Activated CD4-positive, alpha-beta T cell treated with anti-CD3 and anti-CD28 coated beads, Interleukin-2, amount 10 ng/mL, durations not matched to agents 7 days and 5 days (primary cell): Measurements from ENCODE around the gene LAMA3. TPM values are rescaled to one million over a fixed set of nuclear protein-coding genes. Genes with fewer than 3 reads are reported as not detected.

Experiments
- CTCF ChIA-PET: fragments of 350-600 bp; sonication (Branson Sonifier 250); formaldehyde crosslinking; loops from one replicate; lab custom pipeline; 2021; ENCODE audit warnings: antibody characterized with exemption; lab: Charles Lee
- POLR2A ChIA-PET: fragments of 350-600 bp; sonication (Branson Sonifier 250); formaldehyde crosslinking; loops from one replicate; lab custom pipeline; 2021; ENCODE audit warnings: antibody characterized with exemption; lab: Charles Lee
- DNase-seq: peaks from one replicate; pipeline ENCODE4 v3.0.0-alpha.2; 2020
- H3K27ac Mint-ChIP-seq: one replicate; pipeline ENCODE4 v1.8.0; 2021; ENCODE audit warnings: mild to moderate bottlenecking, moderate library complexity, mixed read lengths
- H3K27me3 Mint-ChIP-seq: one replicate; pipeline ENCODE4 v1.8.0; 2021; ENCODE audit warnings: mixed read lengths
- H3K36me3 Mint-ChIP-seq: one replicate; pipeline ENCODE4 v1.8.0; 2021; ENCODE audit warnings: low read depth, mixed read lengths
- H3K4me1 Mint-ChIP-seq: one replicate; pipeline ENCODE4 v1.8.0; 2021; ENCODE audit warnings: mixed read lengths
- H3K4me3 Mint-ChIP-seq: one replicate; pipeline ENCODE4 v1.8.0; 2021; ENCODE audit warnings: mild to moderate bottlenecking, moderate library complexity, mixed read lengths
- H3K9me3 Mint-ChIP-seq: one replicate; pipeline ENCODE4 v1.8.0; 2021; ENCODE audit warnings: mixed read lengths
- total RNA-seq, 2 experiments: library from RNA; stranded (reverse); gene quantifications; one replicate each; pipeline ENCODE4 v1.2.3, GENCODE V29; 2021

LAMA3 gene
- total RNA-seq, 2 experiments from 2014 or later = 0.20 to 0.54 TPM

DNA sequence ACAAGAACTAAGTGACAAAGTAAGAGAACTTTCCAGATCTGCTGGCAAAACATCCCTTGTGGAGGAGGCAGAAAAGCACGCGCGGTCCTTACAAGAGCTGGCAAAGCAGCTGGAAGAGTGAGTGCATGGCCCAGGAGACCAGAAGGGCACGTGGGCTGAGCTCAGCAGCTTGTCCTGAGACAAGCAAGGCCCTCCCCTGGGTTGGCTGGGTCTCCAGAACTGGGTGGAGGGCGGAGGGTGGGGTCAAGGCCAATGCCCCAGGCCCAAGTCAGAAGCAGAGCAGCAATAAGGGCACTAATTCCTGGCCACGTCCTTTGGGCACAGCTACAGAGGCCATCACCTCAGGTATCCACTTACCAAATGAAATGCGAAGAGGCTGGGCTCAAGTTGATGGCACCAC is 214.7 kb downstream of the LAMA3 start:
- POLR2A ChIA-PET = no interaction called here
- H3K36me3 Mint-ChIP-seq = no peaks in the 10 kb centered on the region
- no peak for DNase-seq
- H3K27me3 Mint-ChIP-seq = peaks cover 2% of the 10 kb centered on the region
- H3K27ac Mint-ChIP-seq = no peak overlapping the region
- H3K9me3 Mint-ChIP-seq = no peaks in the 10 kb centered on the region
- peaks cover 8% of the 10 kb centered on the region for H3K4me1 Mint-ChIP-seq
- no peak overlapping the region for H3K4me3 Mint-ChIP-seq
- CTCF ChIA-PET = interaction anchor here (1.9 kb wide), 1 partner anchor 16 kb away, joined by 8 read pairs; no protein-coding TSS in a partner anchor

- H3K36me3 Mint-ChIP-seq = no peaks in the 10 kb centered on the region
- no peaks in the 10 kb centered on the region for H3K27me3 Mint-ChIP-seq
- no peak overlapping the region for H3K4me3 Mint-ChIP-seq
- ChIA-PET CTCF (interaction anchor here (1.3 kb wide), 1 partner anchor 26 kb away, joined by 4 read pairs; no protein-coding TSS in a partner anchor), POLR2A (no interaction called here)
- no peak for DNase-seq
- H3K4me1 Mint-ChIP-seq = no peaks in the 10 kb centered on the region
- no peak overlapping the region for H3K27ac Mint-ChIP-seq
- H3K9me3 Mint-ChIP-seq = no peaks in the 10 kb centered on the region
Observed at GRCh38 chr18:23906658-23907057, 217.4 kb downstream of the LAMA3 start.

DNA sequence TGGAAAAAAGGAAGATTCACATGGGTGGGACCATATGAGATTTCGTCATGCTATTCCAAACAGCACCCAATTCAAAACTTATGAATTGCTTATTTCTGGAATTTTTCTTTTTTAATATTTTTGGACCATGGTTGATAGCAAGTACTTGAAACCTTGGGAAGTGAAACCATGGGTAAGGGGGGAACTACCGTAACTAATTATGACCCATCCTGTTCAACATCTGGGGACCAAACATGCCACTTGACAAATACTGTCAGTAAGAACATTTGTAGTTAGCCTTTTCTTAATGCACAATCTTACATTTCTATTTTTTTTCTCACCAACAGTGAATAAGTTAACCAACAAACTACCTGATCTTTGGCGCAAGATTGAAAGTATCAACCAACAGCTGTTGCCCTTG is 219.6 kb downstream of the LAMA3 start:
- Mint-ChIP-seq H3K36me3 (no peaks in the 10 kb centered on the region), H3K27ac (no peak overlapping the region), H3K9me3 (no peaks in the 10 kb centered on the region), H3K4me1 (no peaks in the 10 kb centered on the region), H3K4me3 (no peak overlapping the region), H3K27me3 (no peaks in the 10 kb centered on the region)
- CTCF ChIA-PET = no interaction called here
- POLR2A ChIA-PET = no interaction called here
- no peak for DNase-seq

DNA sequence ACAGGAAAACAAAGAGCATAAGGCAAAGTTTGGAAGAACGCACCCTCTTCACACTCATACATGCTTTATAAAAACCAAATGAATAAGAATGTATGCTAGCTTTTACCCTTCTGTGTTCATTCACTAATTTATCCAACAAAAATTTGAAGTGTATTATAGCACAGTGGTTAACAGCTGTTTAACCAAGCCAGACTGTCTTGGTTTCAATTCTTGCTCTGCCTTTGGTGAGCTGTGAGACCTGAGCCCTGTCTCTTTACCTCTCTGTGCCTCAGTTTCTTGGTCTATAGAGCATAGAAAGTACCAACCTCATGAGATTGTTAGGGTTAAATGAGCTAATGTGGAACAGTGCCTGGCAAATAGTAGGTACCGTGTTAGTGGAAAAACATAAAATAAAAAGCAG is 220.8 kb downstream of the LAMA3 start:
- CTCF ChIA-PET = interaction anchor here (1.3 to 1.4 kb wide), 2 partner anchors 18 to 19 kb away, joined by 3 read pairs; no protein-coding TSS in a partner anchor
- Mint-ChIP-seq H3K4me3 (no peak overlapping the region), H3K9me3 (no peaks in the 10 kb centered on the region)

GRCh38 chr18:23912356-23912755 is 223.1 kb downstream of the LAMA3 start:
- no peaks in the 10 kb centered on the region for H3K36me3 Mint-ChIP-seq

More for the DNA sequence above, 220.8 kb downstream of the LAMA3 start:
- Mint-ChIP-seq H3K27ac (no peak overlapping the region), H3K4me1 (no peaks in the 10 kb centered on the region), H3K27me3 (no peaks in the 10 kb centered on the region), H3K36me3 (no peaks in the 10 kb centered on the region)
- POLR2A ChIA-PET = no interaction called here
- DNase-seq = no peak

GRCh38 chr18:23916338-23916737 is 227.1 kb downstream of the LAMA3 start:
- H3K4me3 Mint-ChIP-seq = no peak overlapping the region
- no peak overlapping the region for H3K27ac Mint-ChIP-seq
- peaks cover 14% of the 10 kb centered on the region for H3K27me3 Mint-ChIP-seq
- DNase-seq = no peak
- no peaks in the 10 kb centered on the region for H3K9me3 Mint-ChIP-seq
- CTCF ChIA-PET = no interaction called here
- peaks cover 24% of the 10 kb centered on the region for H3K4me1 Mint-ChIP-seq
- no peaks in the 10 kb centered on the region for H3K36me3 Mint-ChIP-seq
- POLR2A ChIA-PET = no interaction called here

More at GRCh38 chr18:23912356-23912755, 223.1 kb downstream of the LAMA3 start:
- Mint-ChIP-seq H3K27ac (no peak overlapping the region), H3K9me3 (no peaks in the 10 kb centered on the region), H3K4me3 (no peak overlapping the region), H3K4me1 (no peaks in the 10 kb centered on the region), H3K27me3 (peaks cover under 1% of the 10 kb centered on the region)
- CTCF ChIA-PET = no interaction called here
- DNase-seq = no peak
- POLR2A ChIA-PET = interaction anchor here (0.7 kb wide), 1 partner anchor 45 kb away, joined by 6 read pairs; no protein-coding TSS in a partner anchor

- Mint-ChIP-seq H3K4me1 (peaks cover 41% of the 10 kb centered on the region), H3K27ac (no peak overlapping the region), H3K4me3 (no peak overlapping the region), H3K36me3 (peaks cover 2% of the 10 kb centered on the region), H3K27me3 (peaks cover 14% of the 10 kb centered on the region), H3K9me3 (no peaks in the 10 kb centered on the region)
- DNase-seq = peak; percentile 83
- ChIA-PET POLR2A (interaction anchor here (0.7 kb wide), 1 partner anchor 11 kb away, joined by 4 read pairs; no protein-coding TSS in a partner anchor), CTCF (interaction anchor here (0.6 to 2.9 kb wide), 18 partner anchors 10 to 210 kb away, joined by 3 to 15 read pairs (median 3); no protein-coding TSS in a partner anchor)
Observed at GRCh38 chr18:23918395-23919032, 229.3 kb downstream of the LAMA3 start.

- ChIA-PET CTCF (interaction anchor here (2.2 to 2.9 kb wide), 3 partner anchors 8 to 200 kb away, joined by 8 to 15 read pairs (median 8); no protein-coding TSS in a partner anchor), POLR2A (interaction anchor here (0.6 kb wide), 1 partner anchor 95 kb away, joined by 3 read pairs; no protein-coding TSS in a partner anchor)
- Mint-ChIP-seq H3K4me3 (no peak overlapping the region), H3K36me3 (peaks cover 2% of the 10 kb centered on the region), H3K27ac (no peak overlapping the region), H3K27me3 (peaks cover 14% of the 10 kb centered on the region), H3K4me1 (peaks cover 43% of the 10 kb centered on the region), H3K9me3 (no peaks in the 10 kb centered on the region)
- no peak for DNase-seq
Observed at GRCh38 chr18:23920054-23920453, 230.8 kb downstream of the LAMA3 start.

DNA sequence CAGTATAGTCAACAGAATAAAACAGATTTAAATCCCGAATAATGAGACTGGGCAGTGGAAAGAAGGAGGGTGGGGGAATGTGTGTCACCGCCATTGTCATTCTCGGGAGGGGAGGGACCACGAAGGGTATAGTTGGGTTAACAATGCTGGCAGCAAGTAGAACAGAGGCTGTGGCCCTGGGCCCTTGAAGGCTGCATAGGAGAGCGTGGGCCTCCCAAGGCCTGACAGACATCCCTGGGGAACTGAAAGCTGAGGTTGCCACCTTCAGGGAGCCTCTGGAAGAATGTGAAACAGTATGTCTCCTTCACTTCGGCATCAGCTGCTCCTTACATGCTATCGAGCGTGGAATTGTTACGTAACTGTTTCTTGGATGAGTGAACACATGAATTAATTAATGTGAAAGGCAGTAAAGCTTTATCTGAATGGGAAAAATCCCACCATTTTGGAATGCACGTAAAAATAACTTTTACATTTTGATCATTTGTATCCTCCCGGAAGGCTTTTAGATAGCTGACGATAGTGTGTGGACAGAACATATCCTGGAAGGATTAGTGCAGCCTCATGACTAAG is 232.5 kb downstream of the LAMA3 start:
- H3K4me3 Mint-ChIP-seq = no peak overlapping the region
- peaks cover 6% of the 10 kb centered on the region for H3K36me3 Mint-ChIP-seq
- H3K27me3 Mint-ChIP-seq = peaks cover 16% of the 10 kb centered on the region
- peaks cover 46% of the 10 kb centered on the region for H3K4me1 Mint-ChIP-seq
- no peak for DNase-seq
- no peak overlapping the region for H3K27ac Mint-ChIP-seq
- no peaks in the 10 kb centered on the region for H3K9me3 Mint-ChIP-seq
- ChIA-PET POLR2A (no interaction called here), CTCF (interaction anchor here (1.1 kb wide), 1 partner anchor 12 kb away, joined by 3 read pairs; no protein-coding TSS in a partner anchor)

DNA sequence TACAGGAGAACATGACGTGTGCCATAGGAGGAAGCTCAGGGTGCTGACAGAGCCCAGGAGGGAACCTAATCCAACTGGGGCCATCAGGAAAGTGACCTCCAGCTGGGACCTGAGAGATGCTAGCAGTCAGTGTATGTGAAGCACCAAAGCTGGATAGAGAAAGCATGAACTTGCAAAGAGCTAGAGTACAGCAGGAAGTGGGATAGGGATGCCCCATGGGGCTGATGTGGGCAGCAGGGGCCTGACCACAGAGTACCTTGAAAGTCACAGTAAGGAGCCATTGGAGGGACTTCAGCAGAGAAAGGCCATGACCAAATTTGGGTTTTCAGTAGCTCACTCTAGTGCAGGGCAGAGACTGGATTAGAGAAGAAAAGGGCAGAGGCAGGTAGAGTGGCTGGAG is 233.7 kb downstream of the LAMA3 start:
- H3K4me1 Mint-ChIP-seq = peaks cover 49% of the 10 kb centered on the region
- peak; percentile 36 for DNase-seq
- no peaks in the 10 kb centered on the region for H3K9me3 Mint-ChIP-seq
- peaks cover 11% of the 10 kb centered on the region for H3K27me3 Mint-ChIP-seq
- ChIA-PET POLR2A (interaction anchor here (0.6 kb wide), 1 partner anchor 59 kb away, joined by 6 read pairs; no protein-coding TSS in a partner anchor), CTCF (interaction anchor here (1.0 to 1.1 kb wide), 2 partner anchors 10 to 15 kb away, joined by 3 read pairs; no protein-coding TSS in a partner anchor)
- H3K36me3 Mint-ChIP-seq = peaks cover 6% of the 10 kb centered on the region
- H3K4me3 Mint-ChIP-seq = no peak overlapping the region
- peak overlapping the region; percentile 42 for H3K27ac Mint-ChIP-seq

GRCh38 chr18:23924813-23925212 is 235.6 kb downstream of the LAMA3 start:
- H3K4me3 Mint-ChIP-seq = no peak overlapping the region
- H3K4me1 Mint-ChIP-seq = peaks cover 50% of the 10 kb centered on the region
- ChIA-PET POLR2A (no interaction called here), CTCF (interaction anchor here (0.7 kb wide), 1 partner anchor 23 kb away, joined by 3 read pairs; no protein-coding TSS in a partner anchor)
- peaks cover 7% of the 10 kb centered on the region for H3K27me3 Mint-ChIP-seq
- peaks cover 6% of the 10 kb centered on the region for H3K36me3 Mint-ChIP-seq
- no peaks in the 10 kb centered on the region for H3K9me3 Mint-ChIP-seq
- no peak overlapping the region for H3K27ac Mint-ChIP-seq
- DNase-seq = no peak

GRCh38 chr18:23926571-23926970 is 237.3 kb downstream of the LAMA3 start:
- no peak overlapping the region for H3K4me3 Mint-ChIP-seq
- no peak overlapping the region for H3K27ac Mint-ChIP-seq
- ChIA-PET POLR2A (no interaction called here), CTCF (interaction anchor here (0.7 to 3.3 kb wide), 4 partner anchors 7 to 141 kb away, joined by 3 to 15 read pairs (median 4); no protein-coding TSS in a partner anchor)
- H3K9me3 Mint-ChIP-seq = no peaks in the 10 kb centered on the region
- H3K4me1 Mint-ChIP-seq = peaks cover 53% of the 10 kb centered on the region
- no peak for DNase-seq
- peaks cover 2% of the 10 kb centered on the region for H3K27me3 Mint-ChIP-seq
- peaks cover 6% of the 10 kb centered on the region for H3K36me3 Mint-ChIP-seq
